ENCODE measurements around the gene KCNC1. TPM values are rescaled to one million over a fixed set of nuclear protein-coding genes. Genes with fewer than 3 reads are reported as not detected.

KCNC1 gene
- total RNA-seq, 2 donors from 2014 or later: not detected

DNA sequence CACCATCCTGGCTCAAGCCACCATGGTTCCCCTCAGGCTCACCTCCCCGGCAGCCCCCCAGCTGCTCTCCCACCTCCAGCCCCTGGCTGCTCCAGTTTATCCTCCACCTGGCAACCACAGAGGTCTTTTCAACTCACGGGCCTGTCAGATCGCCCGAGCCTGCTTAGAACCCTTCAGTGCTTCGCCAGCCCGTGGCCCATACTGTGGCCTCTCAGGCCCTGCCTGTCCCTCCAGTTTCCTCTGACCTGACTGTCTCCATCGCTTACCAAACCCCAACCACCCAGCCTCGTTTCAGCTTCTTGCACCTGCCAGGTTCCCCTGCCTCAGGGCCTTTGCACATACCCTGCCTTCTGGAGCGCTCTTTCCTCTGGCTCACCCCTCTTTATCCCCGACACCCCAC, 6.9 kb downstream of the KCNC1 start:
- no peaks in the 10 kb centered on the region for H3K36me3 ChIP-seq
- DNase-seq (ENCODE audit: low spot score): no peak
- peaks cover 5 to 25% of the 10 kb centered on the region in 2 donors for H3K27me3 ChIP-seq

DNA sequence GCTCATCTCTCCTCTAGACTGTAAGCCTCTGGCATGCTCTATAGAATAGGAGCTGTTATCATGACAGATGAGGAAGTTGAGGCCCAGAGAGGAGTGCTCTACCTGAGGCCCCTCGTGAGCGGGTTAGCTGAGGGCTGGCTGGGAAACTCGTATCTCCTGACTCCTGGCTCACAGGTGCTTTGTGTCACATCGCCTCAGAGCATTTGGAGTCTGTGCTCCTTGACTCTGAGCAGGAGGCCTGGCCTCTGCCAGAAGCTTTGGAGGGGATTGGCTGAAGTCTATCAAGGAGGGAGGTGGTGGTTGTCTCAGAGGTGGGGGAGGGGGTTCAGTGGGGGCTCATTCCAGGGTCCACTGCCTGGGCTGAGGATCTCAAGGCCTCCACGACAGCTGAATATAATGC, 7.4 kb downstream of the KCNC1 start:
- TF ChIP-seq, protein P1, sequence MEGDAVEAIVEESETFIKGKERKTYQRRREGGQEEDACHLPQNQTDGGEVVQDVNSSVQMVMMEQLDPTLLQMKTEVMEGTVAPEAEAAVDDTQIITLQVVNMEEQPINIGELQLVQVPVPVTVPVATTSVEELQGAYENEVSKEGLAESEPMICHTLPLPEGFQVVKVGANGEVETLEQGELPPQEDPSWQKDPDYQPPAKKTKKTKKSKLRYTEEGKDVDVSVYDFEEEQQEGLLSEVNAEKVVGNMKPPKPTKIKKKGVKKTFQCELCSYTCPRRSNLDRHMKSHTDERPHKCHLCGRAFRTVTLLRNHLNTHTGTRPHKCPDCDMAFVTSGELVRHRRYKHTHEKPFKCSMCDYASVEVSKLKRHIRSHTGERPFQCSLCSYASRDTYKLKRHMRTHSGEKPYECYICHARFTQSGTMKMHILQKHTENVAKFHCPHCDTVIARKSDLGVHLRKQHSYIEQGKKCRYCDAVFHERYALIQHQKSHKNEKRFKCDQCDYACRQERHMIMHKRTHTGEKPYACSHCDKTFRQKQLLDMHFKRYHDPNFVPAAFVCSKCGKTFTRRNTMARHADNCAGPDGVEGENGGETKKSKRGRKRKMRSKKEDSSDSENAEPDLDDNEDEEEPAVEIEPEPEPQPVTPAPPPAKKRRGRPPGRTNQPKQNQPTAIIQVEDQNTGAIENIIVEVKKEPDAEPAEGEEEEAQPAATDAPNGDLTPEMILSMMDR (IDR thresholded peaks at IDR 0.05): no peak
- no peaks in the 10 kb centered on the region for H3K9me3 ChIP-seq
- no peak for DNase-seq (ENCODE audit: low spot score)
- H3K4me3 ChIP-seq: no peak overlapping the region
- H3K27me3 ChIP-seq: peaks cover 1 to 20% of the 10 kb centered on the region in 2 donors
- no peak overlapping the region for H3K27ac ChIP-seq
- no peaks in the 10 kb centered on the region for H3K36me3 ChIP-seq
- H3K4me1 ChIP-seq: no peaks in the 10 kb centered on the region

More for the DNA sequence above, 6.9 kb downstream of the KCNC1 start:
- Histone ChIP-seq H3K27ac (no peak overlapping the region), H3K4me1 (no peaks in the 10 kb centered on the region), H3K9me3 (no peaks in the 10 kb centered on the region), H3K4me3 (no peak overlapping the region)
- TF ChIP-seq, protein P1 (IDR thresholded peaks at IDR 0.05): no peak

DNA sequence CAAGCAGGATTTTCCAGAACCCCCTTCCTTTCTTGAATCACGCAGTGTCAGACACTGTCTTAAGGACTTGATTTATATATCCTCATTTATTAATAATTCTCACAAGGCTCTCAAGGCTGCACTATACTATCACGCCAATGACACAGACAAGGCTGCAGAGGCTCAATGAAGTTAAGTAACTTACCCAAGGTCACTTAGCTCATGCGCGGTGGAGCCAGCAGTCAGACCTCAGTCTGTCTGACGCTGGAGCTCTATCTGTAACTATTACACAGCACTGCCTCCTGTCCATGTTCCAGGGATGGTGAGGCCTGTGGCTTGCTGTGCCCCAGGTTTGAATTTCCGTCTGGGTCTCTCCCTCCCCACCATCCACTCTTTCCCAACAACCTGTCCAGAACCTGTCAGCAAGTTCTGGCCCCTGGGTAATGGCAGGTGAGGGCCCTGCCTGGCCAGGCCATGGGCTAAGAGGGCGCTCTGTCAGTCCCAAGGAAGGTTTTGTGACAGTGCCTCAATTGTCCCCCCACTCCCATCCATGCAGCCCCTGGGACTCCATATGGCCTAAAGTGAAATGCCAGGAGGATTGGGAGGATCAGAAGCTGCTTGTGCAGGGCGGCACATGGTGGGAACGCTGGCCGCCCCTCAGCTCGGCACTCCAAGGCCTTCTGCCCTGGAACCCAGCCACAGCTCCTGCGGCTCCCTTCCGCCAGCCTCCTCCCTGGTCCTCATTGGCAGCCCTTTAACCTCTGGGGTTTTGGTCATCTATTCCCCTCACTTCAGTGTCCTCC, 8.6 kb downstream of the KCNC1 start:
- Histone ChIP-seq H3K36me3 (no peaks in the 10 kb centered on the region), H3K4me3 (no peak overlapping the region), H3K27ac (no peak overlapping the region), H3K9me3 (no peaks in the 10 kb centered on the region), H3K4me1 (no peaks in the 10 kb centered on the region), H3K27me3 (peaks cover 0 to 9% of the 10 kb centered on the region in 2 donors)
- TF ChIP-seq, protein P1 (IDR thresholded peaks at IDR 0.05): no peak
- DNase-seq (ENCODE audit: low spot score): no peak

DNA sequence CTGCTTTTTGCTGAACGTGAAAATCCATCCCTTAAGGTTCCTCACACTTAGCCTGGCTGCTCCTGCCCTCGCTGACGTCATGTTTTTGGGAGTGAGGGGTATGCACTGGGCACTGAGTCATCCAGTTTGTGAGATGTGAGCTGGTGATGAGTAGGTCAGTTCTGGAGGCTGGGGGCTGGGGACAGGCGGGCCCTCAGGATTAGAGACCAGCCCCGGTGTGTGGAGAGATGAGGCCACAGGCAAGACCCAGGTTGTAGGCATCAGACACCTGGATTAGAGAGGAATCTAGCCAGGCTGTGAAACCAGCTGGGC, 9.2 kb downstream of the KCNC1 start:
- Histone ChIP-seq H3K9me3 (no peaks in the 10 kb centered on the region), H3K4me3 (no peak overlapping the region), H3K36me3 (no peaks in the 10 kb centered on the region), H3K27me3 (peaks cover 0 to 4% of the 10 kb centered on the region in 2 donors), H3K4me1 (no peaks in the 10 kb centered on the region), H3K27ac (no peak overlapping the region)
- DNase-seq (ENCODE audit: low spot score): no peak
- TF ChIP-seq, protein P1 (IDR thresholded peaks at IDR 0.05): no peak

DNA sequence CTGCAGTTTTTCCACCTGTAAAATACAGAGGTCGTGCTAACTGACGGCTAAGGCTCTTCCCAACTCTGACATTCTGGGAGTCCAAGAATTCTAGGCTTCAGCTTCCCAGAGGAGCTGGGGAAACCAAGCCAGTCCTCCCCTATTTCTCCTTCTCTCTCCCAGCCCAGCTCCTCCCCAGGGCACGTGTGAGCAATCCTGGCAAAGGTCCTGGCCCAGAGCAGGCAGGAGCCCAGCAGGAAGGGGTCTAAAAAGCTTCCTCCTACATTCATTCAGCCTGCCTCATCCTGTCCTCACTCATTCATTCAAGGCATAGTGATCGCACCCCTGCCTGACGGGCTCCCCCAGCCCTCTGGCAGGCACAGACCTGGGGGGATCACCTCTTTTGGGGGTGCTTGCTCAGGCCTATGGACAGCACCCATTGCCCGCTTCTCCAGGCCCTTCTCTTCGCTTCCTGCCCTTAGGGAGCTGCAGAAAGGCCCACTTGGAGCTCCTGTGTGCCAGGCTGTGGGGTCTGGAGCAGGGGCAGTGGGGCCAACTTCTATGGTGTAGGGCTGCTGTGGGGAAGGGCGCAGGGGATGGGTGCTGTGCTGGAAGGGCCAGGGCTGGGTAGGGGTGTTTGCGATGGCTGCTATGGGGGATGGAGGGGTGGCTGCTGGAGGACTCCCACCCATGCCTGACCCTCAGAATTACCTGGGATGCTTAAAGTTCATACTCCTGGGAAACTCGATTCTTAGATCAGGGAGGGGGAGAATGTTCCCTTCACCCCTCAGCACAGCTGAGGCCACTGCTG, 9.8 kb downstream of the KCNC1 start:
- Histone ChIP-seq H3K9me3 (no peaks in the 10 kb centered on the region), H3K27me3 (no peaks in the 10 kb centered on the region), H3K4me3 (no peak overlapping the region), H3K27ac (no peak overlapping the region), H3K4me1 (no peaks in the 10 kb centered on the region), H3K36me3 (no peaks in the 10 kb centered on the region)
- DNase-seq (ENCODE audit: low spot score): no peak
- TF ChIP-seq, protein P1 (IDR thresholded peaks at IDR 0.05): no peak
